GM15510 (cell line): Measurements from ENCODE around the gene TNRC6B.

ENCODE experiments used
- POLR2A ChIP-seq: IDR thresholded peaks from 3 replicates; pipeline ENCODE4 v1.6.1; 2011; ENCODE audit warnings: borderline replicate concordance; ENCODE audit not compliant: insufficient read length; ENCODE audit errors: extremely low read depth

Gene TNRC6B, protein sequence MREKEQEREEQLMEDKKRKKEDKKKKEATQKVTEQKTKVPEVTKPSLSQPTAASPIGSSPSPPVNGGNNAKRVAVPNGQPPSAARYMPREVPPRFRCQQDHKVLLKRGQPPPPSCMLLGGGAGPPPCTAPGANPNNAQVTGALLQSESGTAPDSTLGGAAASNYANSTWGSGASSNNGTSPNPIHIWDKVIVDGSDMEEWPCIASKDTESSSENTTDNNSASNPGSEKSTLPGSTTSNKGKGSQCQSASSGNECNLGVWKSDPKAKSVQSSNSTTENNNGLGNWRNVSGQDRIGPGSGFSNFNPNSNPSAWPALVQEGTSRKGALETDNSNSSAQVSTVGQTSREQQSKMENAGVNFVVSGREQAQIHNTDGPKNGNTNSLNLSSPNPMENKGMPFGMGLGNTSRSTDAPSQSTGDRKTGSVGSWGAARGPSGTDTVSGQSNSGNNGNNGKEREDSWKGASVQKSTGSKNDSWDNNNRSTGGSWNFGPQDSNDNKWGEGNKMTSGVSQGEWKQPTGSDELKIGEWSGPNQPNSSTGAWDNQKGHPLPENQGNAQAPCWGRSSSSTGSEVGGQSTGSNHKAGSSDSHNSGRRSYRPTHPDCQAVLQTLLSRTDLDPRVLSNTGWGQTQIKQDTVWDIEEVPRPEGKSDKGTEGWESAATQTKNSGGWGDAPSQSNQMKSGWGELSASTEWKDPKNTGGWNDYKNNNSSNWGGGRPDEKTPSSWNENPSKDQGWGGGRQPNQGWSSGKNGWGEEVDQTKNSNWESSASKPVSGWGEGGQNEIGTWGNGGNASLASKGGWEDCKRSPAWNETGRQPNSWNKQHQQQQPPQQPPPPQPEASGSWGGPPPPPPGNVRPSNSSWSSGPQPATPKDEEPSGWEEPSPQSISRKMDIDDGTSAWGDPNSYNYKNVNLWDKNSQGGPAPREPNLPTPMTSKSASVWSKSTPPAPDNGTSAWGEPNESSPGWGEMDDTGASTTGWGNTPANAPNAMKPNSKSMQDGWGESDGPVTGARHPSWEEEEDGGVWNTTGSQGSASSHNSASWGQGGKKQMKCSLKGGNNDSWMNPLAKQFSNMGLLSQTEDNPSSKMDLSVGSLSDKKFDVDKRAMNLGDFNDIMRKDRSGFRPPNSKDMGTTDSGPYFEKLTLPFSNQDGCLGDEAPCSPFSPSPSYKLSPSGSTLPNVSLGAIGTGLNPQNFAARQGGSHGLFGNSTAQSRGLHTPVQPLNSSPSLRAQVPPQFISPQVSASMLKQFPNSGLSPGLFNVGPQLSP (N-terminal part only)

DNA sequence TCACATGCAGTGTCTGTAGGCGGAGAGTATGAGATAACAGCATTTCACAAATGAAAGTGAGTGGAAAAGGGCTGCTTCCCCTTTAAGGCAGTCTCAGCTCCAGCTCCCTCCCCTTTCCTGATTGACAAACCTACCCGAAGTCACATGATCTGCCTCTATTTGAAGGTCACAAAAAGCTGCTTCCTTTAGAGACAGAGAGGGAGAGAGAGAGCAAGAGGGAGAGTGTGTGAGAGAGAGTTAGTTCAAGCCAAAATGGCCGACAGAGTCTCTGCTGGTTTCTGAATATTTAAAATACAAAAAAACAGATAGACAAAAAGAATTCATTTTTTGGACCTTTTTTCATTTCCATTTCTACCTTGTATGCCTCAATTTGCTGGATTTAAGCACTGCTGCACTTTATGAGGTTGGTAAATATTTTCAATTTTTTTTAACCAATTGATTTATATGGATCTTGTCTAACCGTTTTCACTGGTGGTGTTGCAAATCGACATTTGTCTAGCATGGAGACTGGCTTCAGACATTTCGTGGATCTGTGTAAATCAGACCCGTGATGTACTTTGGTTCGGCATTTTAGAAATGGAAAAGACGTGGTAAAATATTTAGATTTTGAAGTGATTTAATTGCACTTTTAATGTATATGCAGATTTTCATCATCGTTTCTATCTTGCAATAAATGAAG, at the start of gene TNRC6B:
Gene TNRC6B, plus strand, starts transcription at position 188 of the 679 bp plus-strand sequence. Its CDS starts 211 bp downstream, at position 399.
- peak; percentile 82 for TF ChIP-seq POLR2A

- no peak for TF ChIP-seq POLR2A
These were observed 48.7 kb upstream of the TNRC6B start for GRCh38 chr22:40128989-40129388.

DNA sequence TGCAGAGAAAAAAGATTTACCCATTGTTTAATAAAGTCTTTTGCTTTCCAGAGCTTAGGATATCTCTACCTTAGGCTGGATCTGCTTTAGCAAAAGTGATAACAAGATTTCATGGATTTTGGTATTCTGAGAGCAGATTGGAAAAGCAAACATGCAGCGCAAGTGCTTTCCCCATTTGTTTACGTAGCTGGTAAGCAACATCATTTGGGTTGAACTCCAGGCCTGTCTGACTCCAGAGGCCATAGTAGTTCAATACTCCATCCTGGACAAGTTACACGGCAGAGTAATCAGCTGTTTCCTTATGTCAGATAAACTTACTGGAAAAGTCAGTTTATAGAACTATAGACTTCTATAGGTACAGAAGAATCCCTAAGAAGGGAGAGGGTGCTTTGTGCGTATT, 40.6 kb upstream of the TNRC6B start:
- TF ChIP-seq POLR2A, result no peak

GRCh38 chr22:40138866-40139265, 38.9 kb upstream of the TNRC6B start:
- no peak for TF ChIP-seq POLR2A

DNA sequence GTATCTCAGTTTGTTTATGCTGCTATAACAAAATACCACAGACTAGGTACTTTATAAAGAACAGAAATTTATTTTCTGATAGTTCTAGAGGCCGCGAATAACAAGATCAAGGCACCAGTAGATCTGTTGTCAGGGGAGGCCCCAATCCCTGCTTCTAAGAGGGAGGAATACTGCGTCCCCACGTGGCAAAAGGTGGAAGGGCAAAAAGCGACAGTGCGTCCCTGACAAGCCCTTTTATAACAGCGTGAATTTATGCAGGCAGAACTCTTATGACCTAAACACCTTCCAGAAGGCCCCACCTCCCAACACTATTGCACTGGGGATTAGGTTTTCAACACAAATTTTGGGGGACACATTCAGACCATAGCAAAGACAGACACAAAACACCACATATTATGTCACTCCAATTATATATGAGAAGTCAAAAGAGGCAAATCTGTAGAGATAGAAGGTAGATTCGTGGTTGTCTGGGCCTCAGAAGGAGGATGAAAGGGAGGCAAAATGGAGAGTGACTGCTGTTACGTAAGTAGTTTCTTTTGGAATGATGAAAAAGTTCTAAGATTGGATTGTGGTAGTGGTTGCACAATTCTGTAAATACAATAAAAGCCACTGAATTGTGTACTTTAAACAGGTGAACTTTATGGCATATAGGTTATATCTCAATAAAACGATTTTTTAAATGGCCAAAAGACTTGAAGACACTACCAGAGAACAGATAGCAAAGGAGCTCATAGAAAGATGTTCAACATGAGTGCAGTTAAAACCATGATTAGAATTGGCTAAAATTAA, 30.1 kb upstream of the TNRC6B start:
- no peak for TF ChIP-seq POLR2A

- TF ChIP-seq POLR2A, result no peak
These were observed 24.5 kb upstream of the TNRC6B start for GRCh38 chr22:40153192-40153591.

GRCh38 chr22:40153705-40154104, 24.0 kb upstream of the TNRC6B start:
- no peak for TF ChIP-seq POLR2A

- no peak for TF ChIP-seq POLR2A
These were observed 21.7 kb upstream of the TNRC6B start for GRCh38 chr22:40156001-40156516.

- no peak for TF ChIP-seq POLR2A
These were observed 20.3 kb upstream of the TNRC6B start for GRCh38 chr22:40157330-40157945.

- TF ChIP-seq POLR2A, result no peak
These were observed 16.5 kb upstream of the TNRC6B start for GRCh38 chr22:40161194-40161593.

GRCh38 chr22:40175611-40176244, 2.0 kb upstream of the TNRC6B start:
- no peak for TF ChIP-seq POLR2A

DNA sequence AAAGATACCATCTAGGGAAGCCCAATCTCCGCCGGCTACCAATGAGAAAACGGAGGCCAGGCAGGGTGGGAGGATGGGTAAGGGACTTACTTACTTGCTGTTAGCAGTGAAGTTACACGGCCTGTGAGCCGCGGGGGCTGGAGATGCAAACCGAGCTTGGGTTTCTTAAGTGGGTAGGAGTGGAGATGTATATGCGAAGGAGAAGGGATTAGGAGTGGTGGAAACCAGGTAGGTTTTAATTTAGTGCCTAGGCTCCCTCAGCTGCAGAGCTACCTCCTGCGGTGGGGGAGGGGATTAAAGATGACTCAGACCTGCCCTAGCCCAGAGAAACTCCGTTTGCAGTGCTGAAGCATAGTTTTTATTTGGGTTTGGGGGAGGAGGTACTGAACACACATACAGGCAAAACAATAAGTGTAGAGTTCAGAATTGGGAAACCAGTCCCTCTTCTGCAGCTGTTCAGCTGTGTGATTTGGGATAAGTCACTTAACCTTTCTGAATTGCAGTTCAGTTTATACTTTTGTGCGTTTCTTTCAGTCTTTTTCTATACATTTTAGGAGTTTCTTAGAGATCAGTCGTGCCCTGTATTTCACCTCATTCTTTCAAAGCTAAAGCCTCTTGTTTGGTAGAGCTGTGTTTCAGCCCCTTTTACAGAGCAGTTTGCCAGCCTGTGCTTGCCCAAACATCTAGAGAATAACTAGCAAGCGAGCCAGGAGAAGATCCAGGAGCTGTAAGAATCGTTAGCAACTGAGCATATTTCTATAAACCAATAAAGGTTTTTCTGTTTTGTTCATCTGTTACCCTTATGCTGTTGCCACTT, 596 bp upstream of the TNRC6B start:
- no peak for TF ChIP-seq POLR2A
